AG10803 (cell line): ENCODE measurements around the gene GOLPH3L.
"Not testable (repeated sequence)": the region's sequence is repeated elsewhere in the genome, so short reads cannot be mapped to it uniquely, and the experiment has no call there.

Source experiments
- DNase-seq: peaks from one replicate; pipeline ENCODE4 v3.0.0; 2010; ENCODE audit warnings: low read depth
- H3K4me3 ChIP-seq: 2 replicates; pipeline ENCODE4 v1.5.1; 2011; ENCODE audit warnings: mild to moderate bottlenecking, low read length, control low read depth
- TF ChIP-seq, protein P1 (sequence below): conservative IDR thresholded peaks from 2 replicates; pipeline ENCODE4 v1.5.1; 2011; ENCODE audit warnings: mild to moderate bottlenecking, low read length, control low read depth, inconsistent platforms

The GOLPH3L gene

GRCh38 chr1:150610576-150610975, 86.4 kb downstream of the GOLPH3L start:
- DNase-seq: no peak
- H3K4me3 ChIP-seq: no peak overlapping the region
- TF ChIP-seq, protein P1, sequence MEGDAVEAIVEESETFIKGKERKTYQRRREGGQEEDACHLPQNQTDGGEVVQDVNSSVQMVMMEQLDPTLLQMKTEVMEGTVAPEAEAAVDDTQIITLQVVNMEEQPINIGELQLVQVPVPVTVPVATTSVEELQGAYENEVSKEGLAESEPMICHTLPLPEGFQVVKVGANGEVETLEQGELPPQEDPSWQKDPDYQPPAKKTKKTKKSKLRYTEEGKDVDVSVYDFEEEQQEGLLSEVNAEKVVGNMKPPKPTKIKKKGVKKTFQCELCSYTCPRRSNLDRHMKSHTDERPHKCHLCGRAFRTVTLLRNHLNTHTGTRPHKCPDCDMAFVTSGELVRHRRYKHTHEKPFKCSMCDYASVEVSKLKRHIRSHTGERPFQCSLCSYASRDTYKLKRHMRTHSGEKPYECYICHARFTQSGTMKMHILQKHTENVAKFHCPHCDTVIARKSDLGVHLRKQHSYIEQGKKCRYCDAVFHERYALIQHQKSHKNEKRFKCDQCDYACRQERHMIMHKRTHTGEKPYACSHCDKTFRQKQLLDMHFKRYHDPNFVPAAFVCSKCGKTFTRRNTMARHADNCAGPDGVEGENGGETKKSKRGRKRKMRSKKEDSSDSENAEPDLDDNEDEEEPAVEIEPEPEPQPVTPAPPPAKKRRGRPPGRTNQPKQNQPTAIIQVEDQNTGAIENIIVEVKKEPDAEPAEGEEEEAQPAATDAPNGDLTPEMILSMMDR: no peak

- TF ChIP-seq, protein P1: no peak
- peak; percentile 37 for DNase-seq
- no peak overlapping the region for H3K4me3 ChIP-seq
Measured at GRCh38 chr1:150609732-150610131, 87.2 kb downstream of the GOLPH3L start.

- DNase-seq: no peak
- H3K4me3 ChIP-seq: no peak overlapping the region
- TF ChIP-seq, protein P1: no peak
Measured at GRCh38 chr1:150606463-150607142, 90.4 kb downstream of the GOLPH3L start.

GRCh38 chr1:150605451-150605731, 91.6 kb downstream of the GOLPH3L start:
- not testable (repeated sequence) for H3K4me3 ChIP-seq, DNase-seq

DNA sequence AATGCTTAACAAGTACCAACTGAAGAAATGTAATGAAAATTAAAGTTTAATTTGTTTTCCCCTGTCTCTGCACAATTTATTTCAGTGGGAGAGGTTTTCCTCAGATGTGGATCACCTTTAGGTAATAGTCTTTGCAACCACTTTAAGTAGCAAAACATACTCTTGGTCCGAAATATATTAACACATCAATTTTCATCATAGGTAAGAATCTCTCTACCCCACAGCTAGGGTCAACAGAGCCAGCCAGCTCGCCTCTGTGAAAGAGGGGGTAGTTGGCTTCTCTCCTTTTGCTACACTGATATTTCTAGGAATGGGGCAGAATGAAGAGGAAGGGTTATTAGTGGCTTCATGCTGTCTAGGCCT, 92.7 kb downstream of the GOLPH3L start:
- no peak overlapping the region for H3K4me3 ChIP-seq
- TF ChIP-seq, protein P1: no peak
- DNase-seq: no peak

GRCh38 chr1:150603711-150604110, 93.2 kb downstream of the GOLPH3L start:
- TF ChIP-seq, protein P1: no peak
- DNase-seq: no peak

DNA sequence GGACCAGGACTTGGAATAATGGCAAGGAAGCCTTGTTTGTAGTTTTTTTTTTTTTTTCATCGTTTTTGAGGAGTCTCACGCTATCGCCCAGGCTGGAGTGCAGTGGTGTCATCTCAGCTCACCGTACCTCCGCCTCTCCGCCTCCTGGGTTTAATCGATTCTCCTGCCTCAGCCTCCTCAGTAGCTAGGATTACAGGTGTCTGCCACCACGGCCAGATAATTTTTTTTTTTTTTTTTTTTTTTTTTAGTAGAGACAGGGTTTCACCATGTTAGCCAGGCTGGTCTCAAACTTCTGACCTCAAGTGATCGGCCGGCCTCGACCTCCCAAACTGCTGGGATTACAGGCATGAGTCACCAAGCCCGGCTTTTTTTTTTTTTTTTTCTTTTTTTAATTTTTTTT, 94.6 kb downstream of the GOLPH3L start:
- H3K4me3 ChIP-seq, DNase-seq: not testable (repeated sequence)

More at GRCh38 chr1:150603711-150604110, 93.2 kb downstream of the GOLPH3L start:
- H3K4me3 ChIP-seq: no peak overlapping the region

DNA sequence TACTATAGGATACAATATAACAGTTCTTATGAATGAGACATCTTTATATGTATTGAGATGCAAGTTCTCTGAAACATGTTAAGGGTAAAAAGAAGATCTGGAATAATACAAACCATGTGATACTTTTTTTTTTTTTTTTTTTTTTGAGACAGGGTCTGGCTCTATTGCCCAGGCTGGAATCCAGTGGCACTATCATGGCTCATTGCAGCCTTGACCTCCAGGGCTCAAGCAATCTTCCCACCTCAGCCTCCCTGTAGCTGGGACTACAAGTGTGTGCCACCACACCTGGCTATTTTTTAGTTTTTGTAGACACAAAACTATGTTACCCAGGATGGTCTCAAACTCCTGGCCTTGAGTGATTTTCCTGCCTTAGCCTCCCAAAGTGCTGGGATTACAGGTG, 95.4 kb downstream of the GOLPH3L start:
- TF ChIP-seq, protein P1: no peak
- DNase-seq: no peak
- no peak overlapping the region for H3K4me3 ChIP-seq

GRCh38 chr1:150598346-150598745, 98.6 kb downstream of the GOLPH3L start:
- not testable (repeated sequence) for DNase-seq

More at GRCh38 chr1:150598346-150598745, 98.6 kb downstream of the GOLPH3L start:
- not testable (repeated sequence) for H3K4me3 ChIP-seq
